Effector CD4-positive, alpha-beta T cell (primary cell): ENCODE measurements around the gene SPACA5. TPM values are rescaled to one million over a fixed set of nuclear protein-coding genes. Genes with fewer than 3 reads are reported as not detected.
A peak's percentile ranks its signal among the peaks of the same experiment; 100 is the strongest.
"Not testable (repeated sequence)": the region's sequence is repeated elsewhere in the genome, so short reads cannot be mapped to it uniquely, and the experiment has no call there.

Experiments
- DNase-seq: peaks from one replicate; pipeline ENCODE4 v3.0.0-alpha.2; 2020
- total RNA-seq: gene quantifications from one replicate; lab custom pipeline; 2026; lab: John Stamatoyannopoulos, UW

SPACA5 gene
- not detected for total RNA-seq

GRCh38 chrX:48006688-48007087 lies at the start of gene SPACA5:
TSS of gene SPACA5 (plus strand) at chrX:48006988. CDS start at chrX:48007803, 815 bp downstream.
- not testable (repeated sequence) for DNase-seq

- not testable (repeated sequence) for DNase-seq
Measured at GRCh38 chrX:47958206-47958605, 48.6 kb upstream of the SPACA5 start.

DNA sequence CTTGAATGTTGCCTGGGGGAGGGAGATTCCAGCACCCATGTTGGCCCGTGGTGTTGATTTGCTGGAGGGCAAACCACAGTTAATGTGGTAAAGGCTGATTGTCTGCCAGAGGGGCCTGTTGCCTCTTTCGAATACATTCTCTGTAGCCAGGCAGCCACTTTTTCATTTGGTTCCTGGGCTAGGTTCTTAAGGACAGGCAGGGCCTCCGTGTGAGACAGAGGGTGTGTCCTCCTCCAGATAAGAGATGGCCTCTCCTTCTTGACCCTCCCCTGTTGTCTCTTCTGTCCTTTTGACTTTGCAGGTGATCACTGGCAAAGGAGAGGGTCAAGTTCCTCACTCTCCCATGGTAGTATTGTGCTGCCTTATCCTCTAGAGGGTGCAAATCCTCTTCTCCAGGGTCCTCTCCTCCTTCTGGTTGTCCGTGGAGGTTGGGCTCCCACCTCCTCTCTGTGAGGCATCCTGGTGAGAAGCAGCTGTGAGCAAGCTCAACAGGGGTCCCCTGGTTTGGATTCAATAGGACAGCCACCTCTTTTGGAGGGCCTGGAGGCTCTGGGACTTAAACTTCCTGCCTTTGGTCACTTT lies 47.9 kb upstream of the SPACA5 start:
- no peak for DNase-seq

GRCh38 chrX:47960406-47960805 lies 46.4 kb upstream of the SPACA5 start:
- DNase-seq, result no peak

DNA sequence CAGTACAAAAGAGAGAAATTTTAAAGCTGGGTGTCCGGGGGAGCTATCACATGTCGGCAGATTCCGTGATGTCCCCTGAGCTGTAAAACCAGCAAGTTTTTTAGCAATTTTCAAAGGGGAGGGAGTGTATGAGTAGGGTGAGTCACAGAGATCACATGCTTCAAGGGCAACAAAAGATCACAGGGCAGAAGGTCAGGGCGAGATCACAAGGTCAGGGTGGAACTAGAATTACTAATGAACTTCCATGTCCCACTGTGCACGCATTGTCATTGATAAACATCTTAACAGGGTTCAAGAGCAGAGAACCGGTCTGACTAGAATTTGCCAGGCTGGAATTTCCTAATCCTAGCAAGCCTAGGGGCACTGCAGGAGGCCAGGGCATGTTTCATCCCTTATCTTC lies 45.0 kb upstream of the SPACA5 start:
- not testable (repeated sequence) for DNase-seq

DNA sequence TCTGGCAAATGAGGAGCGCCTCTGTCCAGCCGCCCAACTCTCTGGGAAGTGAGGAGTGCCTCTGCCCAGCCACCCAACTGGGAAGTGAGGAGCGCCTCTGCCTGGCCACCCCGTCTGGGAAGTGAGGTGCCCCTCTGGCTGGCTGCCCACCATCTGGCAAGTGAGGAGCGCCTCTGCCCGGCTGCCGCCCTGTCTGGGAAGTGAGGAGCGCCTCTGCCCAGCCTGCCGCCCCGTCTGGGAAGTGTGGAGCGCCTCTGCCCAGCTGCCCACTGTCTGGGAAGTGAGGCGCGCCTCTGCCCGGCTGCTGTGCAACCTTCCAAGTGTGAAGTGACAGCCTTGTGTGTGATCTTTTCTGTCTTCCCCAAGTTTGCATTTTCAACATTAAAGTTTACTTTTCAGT lies 41.3 kb upstream of the SPACA5 start:
- not testable (repeated sequence) for DNase-seq

DNA sequence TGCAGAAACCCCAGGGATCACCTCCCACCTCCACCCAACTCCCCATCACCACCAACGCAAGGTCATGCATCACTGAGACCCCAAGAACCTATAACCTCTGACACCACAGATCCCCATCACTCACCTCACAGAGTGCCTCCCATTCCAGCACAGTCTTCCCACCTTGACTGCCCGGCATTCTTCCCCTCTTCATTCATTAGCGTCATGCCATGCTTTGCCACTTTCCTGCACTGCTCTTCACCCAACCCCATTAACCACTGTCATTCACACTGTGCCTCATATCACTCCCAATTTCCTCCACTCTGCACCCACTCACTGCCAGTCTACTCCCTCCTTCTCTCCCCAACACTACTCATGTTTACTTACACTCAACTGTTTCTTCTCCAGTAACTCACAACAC lies 33.6 kb upstream of the SPACA5 start:
- DNase-seq, result no peak

- no peak for DNase-seq
Measured at GRCh38 chrX:47976254-47977151, 30.3 kb upstream of the SPACA5 start.

DNA sequence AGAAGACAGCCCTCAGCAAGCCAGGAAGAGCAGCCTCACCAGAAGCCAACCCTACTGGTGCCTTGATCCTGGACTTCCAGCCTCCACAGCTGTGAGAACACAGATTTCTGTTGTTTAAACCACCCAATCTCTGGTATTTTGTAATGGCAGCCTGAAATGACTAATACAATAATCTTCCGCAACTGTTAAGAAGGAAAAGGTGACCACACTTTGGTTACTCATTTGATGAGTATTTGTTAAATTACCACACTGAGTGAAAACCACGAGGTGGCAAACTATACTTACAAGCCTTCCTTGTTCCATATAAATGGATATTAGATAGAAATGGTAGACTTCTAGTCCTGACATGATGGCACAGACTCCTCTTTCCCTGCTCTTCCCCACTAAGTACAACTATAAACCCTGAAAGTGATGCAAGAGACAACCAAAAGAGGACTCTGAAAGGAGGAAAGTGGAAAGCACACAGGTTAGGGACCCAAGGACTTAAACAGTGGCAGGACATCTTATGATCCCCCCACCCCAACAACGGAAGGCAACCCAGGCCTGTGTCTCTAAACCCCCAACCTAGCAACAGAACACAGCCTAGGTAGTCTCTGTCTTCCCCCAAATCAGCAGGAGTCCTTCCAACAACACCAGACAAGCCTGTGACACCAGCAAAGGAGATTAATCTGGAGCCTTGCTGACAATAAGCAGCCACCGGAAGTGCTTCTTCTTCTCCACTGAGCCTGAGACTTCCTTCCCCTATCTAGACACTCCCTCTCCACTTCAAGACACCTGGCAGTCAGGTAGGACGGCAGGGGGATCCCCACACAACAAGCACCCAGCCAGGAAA lies 15.3 kb upstream of the SPACA5 start:
- DNase-seq, result no peak

DNA sequence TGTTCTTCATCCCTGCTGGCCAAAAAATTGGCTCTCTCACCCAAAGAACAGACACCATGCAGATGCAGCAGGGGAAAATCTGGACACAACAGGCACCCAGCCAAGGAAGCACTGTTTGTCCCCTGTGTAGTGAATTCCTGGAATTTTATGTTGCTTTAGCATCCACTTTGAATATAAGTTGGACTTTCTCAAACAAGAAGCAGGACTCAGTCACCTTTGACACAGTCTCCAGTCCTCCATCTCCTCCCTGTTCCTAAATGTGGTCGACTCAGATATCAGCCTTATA lies 14.8 kb upstream of the SPACA5 start:
- no peak for DNase-seq

DNA sequence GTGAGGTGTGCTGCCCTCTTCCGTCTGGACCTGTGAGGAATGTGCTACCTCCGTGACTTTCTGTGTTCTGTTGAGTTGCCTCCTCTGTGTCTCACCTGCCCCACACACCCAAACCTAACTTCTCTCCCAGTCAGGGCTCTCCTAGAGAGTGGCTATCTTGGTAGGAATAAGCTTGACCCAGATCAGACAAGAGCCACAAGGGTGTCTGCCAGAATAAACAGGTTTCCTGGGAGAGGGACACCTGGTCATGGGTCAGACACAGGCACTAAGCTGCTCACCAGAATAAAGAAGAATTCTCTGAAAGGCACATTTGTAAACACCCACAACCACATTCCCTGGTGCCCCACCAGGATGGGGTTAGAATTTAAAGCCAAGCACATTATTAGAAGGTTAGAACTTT lies 14.1 kb upstream of the SPACA5 start:
- no peak for DNase-seq

- DNase-seq, result no peak
Measured at GRCh38 chrX:48001260-48001659, 5.5 kb upstream of the SPACA5 start.

- no peak for DNase-seq
Measured at GRCh38 chrX:48002319-48002718, 4.5 kb upstream of the SPACA5 start.

GRCh38 chrX:48002929-48003328 lies 3.9 kb upstream of the SPACA5 start:
- no peak for DNase-seq

DNA sequence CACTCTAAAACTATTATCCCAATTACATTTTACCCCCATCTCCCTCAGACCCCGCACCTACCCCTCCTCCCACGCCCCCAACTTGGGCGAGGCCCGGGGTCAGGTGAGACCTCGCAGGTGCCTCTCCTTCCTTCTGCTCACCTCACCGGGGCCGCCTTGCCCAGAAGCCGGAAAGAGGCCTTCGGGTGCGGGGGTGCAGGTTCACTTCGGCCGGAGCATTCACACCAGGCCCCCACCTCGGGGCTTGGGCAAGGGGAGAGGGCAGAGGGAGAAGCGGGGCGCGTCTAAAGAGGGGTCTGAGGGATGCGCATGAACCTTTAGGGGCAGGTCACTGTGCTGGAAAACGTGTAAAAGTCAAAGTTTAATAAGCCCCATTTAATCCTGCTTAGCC lies 3.4 kb upstream of the SPACA5 start:
- DNase-seq, result no peak

DNA sequence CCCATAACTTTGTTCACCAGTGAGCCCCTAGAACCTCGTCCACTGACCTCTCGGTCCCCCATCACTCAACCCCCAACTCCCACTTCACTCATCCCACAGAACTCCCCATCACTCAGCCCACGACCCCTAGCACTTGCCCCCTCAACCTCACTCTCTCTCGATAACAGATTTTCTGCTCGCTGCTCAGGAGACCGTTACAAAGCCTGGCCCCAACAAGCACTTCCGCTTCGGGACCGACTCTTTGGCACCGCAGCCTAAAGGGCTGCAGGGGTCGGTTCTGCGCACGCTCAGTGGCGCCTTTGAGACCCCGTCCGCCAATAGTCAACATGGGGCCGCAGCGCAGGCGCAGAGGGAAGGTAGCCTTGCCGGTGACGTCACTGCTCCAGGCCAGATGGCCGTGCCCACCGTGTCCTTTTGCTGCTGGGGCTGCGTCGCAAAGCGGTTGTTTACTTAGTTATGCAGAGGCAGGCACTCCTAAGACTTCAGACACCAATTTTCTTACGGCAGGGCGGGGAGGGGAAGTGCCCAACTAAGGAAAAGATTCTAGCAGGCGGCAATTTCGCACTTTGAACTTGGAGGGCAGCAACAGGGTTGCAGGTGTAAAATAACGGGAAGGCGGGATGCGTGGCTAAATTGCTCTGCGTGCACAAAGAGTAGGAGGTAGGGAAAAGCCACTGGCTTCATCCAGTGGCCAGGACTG lies 2.9 kb upstream of the SPACA5 start, which contains the start of gene ZNF182:
TSS of gene ZNF182 (minus strand) at position 232 of the 700 bp plus-strand sequence. CDS start 1,380 bp downstream, outside the sequence.
- peak; percentile 86 for DNase-seq

GRCh38 chrX:48009445-48009960 lies 2.7 kb downstream of the SPACA5 start:
- DNase-seq, result not testable (repeated sequence)

DNA sequence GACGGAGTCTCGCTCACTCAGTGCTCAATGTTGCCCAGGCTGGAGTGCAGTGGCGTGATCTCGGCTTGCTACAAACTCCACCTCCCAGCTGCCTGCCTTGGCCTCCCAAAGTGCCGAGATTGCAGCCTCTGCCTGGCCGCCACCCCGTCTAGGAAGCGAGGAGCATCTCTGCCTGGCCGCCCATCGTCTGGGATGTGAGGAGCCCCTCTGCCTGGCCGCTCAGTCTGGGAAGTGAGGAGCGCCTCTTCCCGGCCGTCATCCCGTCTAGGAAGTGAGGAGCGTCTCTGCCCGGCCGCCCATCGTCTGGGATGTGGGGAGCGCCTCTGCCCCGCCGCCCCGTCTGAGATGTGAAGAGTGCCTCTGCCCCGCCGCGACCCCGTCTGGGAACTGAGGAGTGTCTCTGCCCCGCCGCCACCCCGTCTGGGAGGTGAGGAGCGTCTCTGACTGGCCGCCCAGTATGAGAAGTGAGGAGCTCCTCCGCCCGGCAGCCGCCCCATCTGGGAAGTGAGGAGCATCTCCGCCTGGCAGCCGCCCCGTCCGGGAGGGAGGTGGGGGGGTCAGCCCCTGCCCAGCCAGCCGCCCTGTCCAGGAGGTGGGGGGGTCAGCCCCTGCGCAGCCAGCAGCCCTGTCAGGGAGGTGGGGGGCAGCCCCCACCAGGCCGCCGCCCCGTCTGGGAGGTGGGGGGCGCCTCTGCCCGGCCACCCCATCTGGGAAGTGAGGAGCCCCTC lies 10.0 kb downstream of the SPACA5 start:
- DNase-seq, result not testable (repeated sequence)

DNA sequence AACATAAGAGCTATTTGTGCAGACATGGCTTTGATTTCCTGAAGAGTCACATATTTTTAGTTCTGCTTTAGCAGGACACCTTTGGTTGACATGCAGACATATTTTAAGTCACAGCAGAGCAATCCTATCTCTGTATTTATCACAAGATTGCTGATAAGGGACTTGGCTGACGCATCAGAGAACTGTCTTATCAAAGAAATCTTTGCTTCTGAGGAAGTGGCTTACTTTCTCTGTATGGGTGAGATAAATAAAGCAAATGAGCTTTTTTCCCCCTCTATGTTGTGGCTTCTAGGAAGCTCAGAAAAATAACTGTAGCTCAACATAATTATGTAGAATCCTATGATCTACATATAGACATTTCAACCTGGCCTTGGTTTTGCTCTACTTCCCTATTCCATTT lies 13.1 kb downstream of the SPACA5 start:
- DNase-seq, result not testable (repeated sequence)

- not testable (repeated sequence) for DNase-seq
Measured at GRCh38 chrX:48020472-48020871, 13.7 kb downstream of the SPACA5 start.

- DNase-seq, result peak; percentile 65
Measured at GRCh38 chrX:48021026-48021900, 14.5 kb downstream of the SPACA5 start.
